ENCODE results near the gene ITGA3. TPM values are rescaled to one million over a fixed set of nuclear protein-coding genes. Genes with fewer than 3 reads are reported as not detected.

Gene ITGA3
- total RNA-seq, 2 donors from 2014 or later = 16.6 to 21.7 TPM

- Histone ChIP-seq H3K9me3 (ENCODE audit: control insufficient read depth, low read length) (no peaks in the 10 kb centered on the region), H3K4me3 (ENCODE audit: low read length) (no peak overlapping the region), H3K9ac (ENCODE audit: extremely low read depth, low read length, poor library complexity, severe bottlenecking) (no peak overlapping the region), H3K4me1 (ENCODE audit: control insufficient read depth, insufficient read depth, low read length) (peaks cover 7% of the 10 kb centered on the region), H3K27ac (ENCODE audit: low read depth, low read length) (no peak overlapping the region), H3K36me3 (ENCODE audit: control insufficient read depth, insufficient read depth, low read length) (peaks cover 3% of the 10 kb centered on the region), H3K27me3 (ENCODE audit: control insufficient read depth, insufficient read depth, low read length, poor library complexity, severe bottlenecking) (no peaks in the 10 kb centered on the region)
- Mint-ChIP-seq H3K9me3 (no peaks in the 10 kb centered on the region), H3K27me3 (ENCODE audit: insufficient read depth) (no peaks in the 10 kb centered on the region), H3K4me3 (no peak overlapping the region), H3K36me3 (ENCODE audit: low read depth) (peaks cover 13% of the 10 kb centered on the region), H3K27ac (no peak overlapping the region), H3K4me1 (peaks cover 25% of the 10 kb centered on the region)
- 60 to 81% methylated on average over 1 to 2 of the region's 2 CpGs for WGBS, 2 experiments (ENCODE audit: insufficient coverage in 1 of 2, insufficient read length in 1 of 2)
- no peak for TF ChIP-seq CTCF (conservative IDR thresholded peaks at IDR 0.05)
- no peak for DNase-seq
Observed at GRCh38 chr17:50103252-50103651, 47.3 kb downstream of the ITGA3 start.

- H3K27ac ChIP-seq (ENCODE audit: low read depth, low read length) = no peak overlapping the region
- no peaks in the 10 kb centered on the region for H3K9me3 ChIP-seq (ENCODE audit: control insufficient read depth, low read length)
- peaks cover 8% of the 10 kb centered on the region for H3K36me3 Mint-ChIP-seq (ENCODE audit: low read depth)
- TF ChIP-seq CTCF (conservative IDR thresholded peaks at IDR 0.05) = no peak
- no peak for DNase-seq
- H3K27me3 ChIP-seq (ENCODE audit: control insufficient read depth, insufficient read depth, low read length, poor library complexity, severe bottlenecking) = no peaks in the 10 kb centered on the region
- no peak overlapping the region for H3K27ac Mint-ChIP-seq
- H3K36me3 ChIP-seq (ENCODE audit: control insufficient read depth, insufficient read depth, low read length) = no peaks in the 10 kb centered on the region
- H3K27me3 Mint-ChIP-seq (ENCODE audit: insufficient read depth) = no peaks in the 10 kb centered on the region
- H3K4me1 Mint-ChIP-seq = peaks cover 22% of the 10 kb centered on the region
- H3K4me3 Mint-ChIP-seq = no peak overlapping the region
- peaks cover 7% of the 10 kb centered on the region for H3K4me1 ChIP-seq (ENCODE audit: control insufficient read depth, insufficient read depth, low read length)
- WGBS, 2 experiments (ENCODE audit: insufficient coverage in 1 of 2, insufficient read length in 1 of 2) = 92% methylated on average over 4 to 5 of the region's 5 CpGs
- H3K9ac ChIP-seq (ENCODE audit: extremely low read depth, low read length, poor library complexity, severe bottlenecking) = no peak overlapping the region
- H3K9me3 Mint-ChIP-seq = no peaks in the 10 kb centered on the region
- H3K4me3 ChIP-seq (ENCODE audit: low read length) = no peak overlapping the region
Observed at GRCh38 chr17:50103941-50104340, 48.0 kb downstream of the ITGA3 start.

GRCh38 chr17:50105811-50106210, 49.9 kb downstream of the ITGA3 start:
- Mint-ChIP-seq H3K27ac (no peak overlapping the region), H3K9me3 (no peaks in the 10 kb centered on the region), H3K4me3 (no peak overlapping the region), H3K27me3 (ENCODE audit: insufficient read depth) (no peaks in the 10 kb centered on the region), H3K4me1 (peaks cover 14% of the 10 kb centered on the region), H3K36me3 (ENCODE audit: low read depth) (peaks cover 4% of the 10 kb centered on the region)
- H3K4me1 ChIP-seq (ENCODE audit: control insufficient read depth, insufficient read depth, low read length) = peaks cover 7% of the 10 kb centered on the region
- H3K36me3 ChIP-seq (ENCODE audit: control insufficient read depth, insufficient read depth, low read length) = no peaks in the 10 kb centered on the region
- no peak for DNase-seq
- no peak overlapping the region for H3K27ac ChIP-seq (ENCODE audit: low read depth, low read length)
- TF ChIP-seq CTCF (conservative IDR thresholded peaks at IDR 0.05) = no peak
- H3K9me3 ChIP-seq (ENCODE audit: control insufficient read depth, low read length) = no peaks in the 10 kb centered on the region
- H3K4me3 ChIP-seq (ENCODE audit: low read length) = no peak overlapping the region
- no peaks in the 10 kb centered on the region for H3K27me3 ChIP-seq (ENCODE audit: control insufficient read depth, insufficient read depth, low read length, poor library complexity, severe bottlenecking)
- WGBS, 2 experiments (ENCODE audit: insufficient coverage in 1 of 2, insufficient read length in 1 of 2) = 90 to 95% methylated on average over 7 to 21 of the region's 21 CpGs
- H3K9ac ChIP-seq (ENCODE audit: extremely low read depth, low read length, poor library complexity, severe bottlenecking) = no peak overlapping the region

Measured in endodermal cell (in vitro differentiated cells).